HepG2 (cell line): ENCODE data around the gene GNG7. TPM values are rescaled to one million over a fixed set of nuclear protein-coding genes. Genes with fewer than 3 reads are reported as not detected.

Experiments
- AKAP8 ChIP-seq: sonication (generic); formaldehyde crosslinking; IDR thresholded peaks from 2 replicates; pipeline ENCODE4 v1.5.1; 2020; ENCODE audit warnings: mild to moderate bottlenecking, missing genetic modification reagents
- CAMTA2 ChIP-seq: sonication (generic); formaldehyde crosslinking; IDR thresholded peaks from 2 replicates; pipeline ENCODE4 v1.4.0; 2020; ENCODE audit warnings: mild to moderate bottlenecking, missing genetic modification reagents, borderline replicate concordance
- CCAR2 ChIP-seq: fragments of 200-400 bp; formaldehyde crosslinking; optimal IDR thresholded peaks from 2 replicates; pipeline ENCODE3; 2018; ENCODE audit warnings: low read depth, mild to moderate bottlenecking, low read length, moderate library complexity
- EED ChIP-seq: sonication (generic); formaldehyde crosslinking; IDR thresholded peaks from 2 replicates; pipeline ENCODE4 v1.5.0; 2020; ENCODE audit warnings: mild to moderate bottlenecking, missing genetic modification reagents
- JUNB ChIP-seq: sonication (generic); formaldehyde crosslinking; IDR thresholded peaks from 2 replicates; pipeline ENCODE4 v1.8.0; 2022; ENCODE audit warnings: missing genetic modification reagents, mild to moderate bottlenecking, borderline replicate concordance
- KDM1A ChIP-seq: IDR thresholded peaks from 2 replicates; pipeline ENCODE4 v1.6.1; 2016; ENCODE audit warnings: missing compliant biosample characterization
- KDM5B ChIP-seq: sonication (generic); formaldehyde crosslinking; IDR thresholded peaks from 2 replicates; pipeline ENCODE4 v1.4.0; 2020; ENCODE audit warnings: missing genetic modification reagents, mild to moderate bottlenecking, borderline replicate concordance
- MTF2 ChIP-seq: sonication (generic); formaldehyde crosslinking; IDR thresholded peaks from 2 replicates; pipeline ENCODE4 v1.5.0; 2020; ENCODE audit warnings: missing genetic modification reagents, borderline replicate concordance
- NKX3-1 ChIP-seq: sonication (generic); formaldehyde crosslinking; IDR thresholded peaks from 2 replicates; pipeline ENCODE4 v1.5.0; 2020; ENCODE audit warnings: missing genetic modification reagents
- PHB2 ChIP-seq: fragments of 450-650 bp; IDR thresholded peaks from 2 replicates; pipeline ENCODE4 v1.6.1; 2018; ENCODE audit not compliant: partially characterized antibody
- PHF20 ChIP-seq: sonication (generic); formaldehyde crosslinking; IDR thresholded peaks from 2 replicates; pipeline ENCODE4 v1.5.0; 2020; ENCODE audit warnings: mild to moderate bottlenecking, missing genetic modification reagents
- REPIN1 ChIP-seq: sonication (generic); formaldehyde crosslinking; IDR thresholded peaks from 2 replicates; pipeline ENCODE4 v1.8.0; 2022; ENCODE audit warnings: missing genetic modification reagents, low read depth, mild to moderate bottlenecking, borderline replicate concordance
- SAP130 ChIP-seq: IDR thresholded peaks from 2 replicates; pipeline ENCODE4 v1.6.1; 2016; ENCODE audit warnings: low read depth
- TGIF2 ChIP-seq: IDR thresholded peaks from 2 replicates; pipeline ENCODE4 v1.6.1; 2016; ENCODE audit warnings: control low read depth, missing compliant biosample characterization
- THAP11 ChIP-seq: IDR thresholded peaks from 2 replicates; pipeline ENCODE4 v1.6.1; 2016; ENCODE audit warnings: missing biosample characterization, missing genetic modification reagents
- TSC22D2 ChIP-seq: sonication (generic); formaldehyde crosslinking; IDR thresholded peaks from 2 replicates; pipeline ENCODE4 v1.5.1; 2020; ENCODE audit warnings: missing genetic modification reagents, mild to moderate bottlenecking, borderline replicate concordance
- ZBTB21 ChIP-seq: sonication (generic); formaldehyde crosslinking; IDR thresholded peaks from 2 replicates; pipeline ENCODE4 v1.4.0; 2020; ENCODE audit warnings: missing genetic modification reagents
- ZFP90 ChIP-seq: sonication (generic); formaldehyde crosslinking; IDR thresholded peaks from 2 replicates; pipeline ENCODE4 v1.8.0; 2022; ENCODE audit warnings: missing genetic modification reagents, mild to moderate bottlenecking, inconsistent platforms, borderline replicate concordance
- ZFY ChIP-seq: sonication (generic); formaldehyde crosslinking; IDR thresholded peaks from 2 replicates; pipeline ENCODE4 v1.4.0; 2020; ENCODE audit warnings: missing genetic modification reagents
- ZNF20 ChIP-seq: sonication (generic); formaldehyde crosslinking; IDR thresholded peaks from 2 replicates; pipeline ENCODE4 v1.4.0; 2020; ENCODE audit warnings: mild to moderate bottlenecking, moderate library complexity, missing genetic modification reagents
- ZNF24 ChIP-seq: fragments of 450-650 bp; IDR thresholded peaks from 2 replicates; pipeline ENCODE4 v1.6.1; 2017; ENCODE audit warnings: antibody characterized with exemption, mild to moderate bottlenecking
- ZNF550 ChIP-seq: sonication (generic); formaldehyde crosslinking; IDR thresholded peaks from 2 replicates; pipeline ENCODE4 v1.4.0; 2020; ENCODE audit warnings: mild to moderate bottlenecking, missing genetic modification reagents, borderline replicate concordance
- ZNF891 ChIP-seq: sonication (generic); formaldehyde crosslinking; IDR thresholded peaks from 2 replicates; pipeline ENCODE4 v1.5.0; 2020; ENCODE audit warnings: mild to moderate bottlenecking, missing genetic modification reagents
- polyA plus RNA-seq, 8 experiments: library from polyadenylated mRNA; depleted of rRNA in 3 of 8; stranded (reverse) in 7 of 8; unstranded in 1 of 8; fragments of >200 nt; fragmentation: Illumina TruSeq in 4 of 8; extraction: Trizol in 4 of 8; gene quantifications; 2 replicates each; pipeline versions ENCODE4 v1.2.1 to v1.2.3, GENCODE V29; 2011 to 2016; ENCODE audit warnings: low read depth in 4 of 8, missing spikeins in 1 of 8, mixed read lengths in 1 of 8; ENCODE audit not compliant: insufficient read depth in 1 of 8
- total RNA-seq, 5 experiments: library from RNA; depleted of rRNA; stranded (reverse); fragments of >200 nt; fragmentation: Illumina TruSeq; extraction: Trizol; gene quantifications; 2 replicates each; pipeline ENCODE4 v1.2.3, GENCODE V29; 2016; ENCODE audit warnings: low read depth in 1 of 5
- TF ChIP-seq, protein P1 (sequence below): sonication (generic); formaldehyde crosslinking; IDR thresholded peaks from 2 replicates; pipeline ENCODE4 v1.5.0; 2020; ENCODE audit warnings: mild to moderate bottlenecking, missing genetic modification reagents
- TF ChIP-seq, protein P2 (sequence below): sonication (generic); formaldehyde crosslinking; IDR thresholded peaks from 2 replicates; pipeline ENCODE4 v1.4.0; 2020; ENCODE audit warnings: missing genetic modification reagents, low read depth, mild to moderate bottlenecking, borderline replicate concordance
- TF ChIP-seq, protein P3 (sequence below): sonication (generic); formaldehyde crosslinking; IDR thresholded peaks from 2 replicates; pipeline ENCODE4 v1.8.1; 2023; ENCODE audit warnings: mild to moderate bottlenecking, inconsistent platforms, moderate library complexity, missing genetic modification reagents, borderline replicate concordance
- TF ChIP-seq, protein P4 (sequence below): sonication (generic); formaldehyde crosslinking; IDR thresholded peaks from 2 replicates; pipeline ENCODE4 v1.4.0; 2020; ENCODE audit warnings: missing genetic modification reagents
- TF ChIP-seq, protein P5 (sequence below): IDR thresholded peaks from 2 replicates; pipeline ENCODE4 v1.6.1; 2012; ENCODE audit warnings: inconsistent platforms

GNG7 gene
- total and polyA plus RNA-seq, 2 of the 13 experiments (the other 11 are each of a cell fraction or from before 2014, with no cell fraction given) = 1.4 to 3.3 TPM

DNA sequence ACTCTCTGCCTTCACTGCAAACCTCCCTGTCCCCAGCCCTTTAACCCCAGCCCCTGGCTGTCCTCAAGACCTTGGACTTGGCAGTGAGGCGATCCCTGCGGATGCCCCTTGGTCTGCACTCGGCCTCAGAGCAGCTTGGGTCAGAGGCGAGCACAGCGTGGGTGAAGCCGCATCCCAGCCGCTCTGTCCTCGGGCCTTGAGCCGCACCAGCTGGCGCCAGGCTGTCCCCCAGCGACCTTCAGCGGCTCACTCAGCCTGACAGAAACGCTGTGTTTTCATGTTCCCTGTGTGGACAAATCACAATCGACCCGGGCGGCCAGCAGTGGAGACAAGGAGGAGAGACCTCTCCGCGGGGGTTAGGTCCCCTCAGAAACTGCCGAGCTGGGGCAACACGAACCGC, 52.0 kb downstream of the GNG7 start (continued):
- TF ChIP-seq, protein P1, sequence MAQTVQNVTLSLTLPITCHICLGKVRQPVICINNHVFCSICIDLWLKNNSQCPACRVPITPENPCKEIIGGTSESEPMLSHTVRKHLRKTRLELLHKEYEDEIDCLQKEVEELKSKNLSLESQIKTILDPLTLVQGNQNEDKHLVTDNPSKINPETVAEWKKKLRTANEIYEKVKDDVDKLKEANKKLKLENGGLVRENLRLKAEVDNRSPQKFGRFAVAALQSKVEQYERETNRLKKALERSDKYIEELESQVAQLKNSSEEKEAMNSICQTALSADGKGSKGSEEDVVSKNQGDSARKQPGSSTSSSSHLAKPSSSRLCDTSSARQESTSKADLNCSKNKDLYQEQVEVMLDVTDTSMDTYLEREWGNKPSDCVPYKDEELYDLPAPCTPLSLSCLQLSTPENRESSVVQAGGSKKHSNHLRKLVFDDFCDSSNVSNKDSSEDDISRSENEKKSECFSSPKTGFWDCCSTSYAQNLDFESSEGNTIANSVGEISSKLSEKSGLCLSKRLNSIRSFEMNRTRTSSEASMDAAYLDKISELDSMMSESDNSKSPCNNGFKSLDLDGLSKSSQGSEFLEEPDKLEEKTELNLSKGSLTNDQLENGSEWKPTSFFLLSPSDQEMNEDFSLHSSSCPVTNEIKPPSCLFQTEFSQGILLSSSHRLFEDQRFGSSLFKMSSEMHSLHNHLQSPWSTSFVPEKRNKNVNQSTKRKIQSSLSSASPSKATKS = no peak
- TF ChIP-seq, protein P2, sequence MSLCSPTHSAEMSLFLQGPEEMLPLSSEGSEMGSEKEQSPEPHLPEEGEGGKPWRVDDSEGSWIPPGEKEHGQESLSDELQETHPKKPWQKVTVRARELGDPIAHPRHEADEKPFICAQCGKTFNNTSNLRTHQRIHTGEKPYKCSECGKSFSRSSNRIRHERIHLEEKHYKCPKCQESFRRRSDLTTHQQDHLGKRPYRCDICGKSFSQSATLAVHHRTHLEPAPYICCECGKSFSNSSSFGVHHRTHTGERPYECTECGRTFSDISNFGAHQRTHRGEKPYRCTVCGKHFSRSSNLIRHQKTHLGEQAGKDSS (CRISPR knock-in tag) = no peak
- no peak for TF ChIP-seq TSC22D2 (CRISPR knock-in tag)
- TF ChIP-seq, protein P3, sequence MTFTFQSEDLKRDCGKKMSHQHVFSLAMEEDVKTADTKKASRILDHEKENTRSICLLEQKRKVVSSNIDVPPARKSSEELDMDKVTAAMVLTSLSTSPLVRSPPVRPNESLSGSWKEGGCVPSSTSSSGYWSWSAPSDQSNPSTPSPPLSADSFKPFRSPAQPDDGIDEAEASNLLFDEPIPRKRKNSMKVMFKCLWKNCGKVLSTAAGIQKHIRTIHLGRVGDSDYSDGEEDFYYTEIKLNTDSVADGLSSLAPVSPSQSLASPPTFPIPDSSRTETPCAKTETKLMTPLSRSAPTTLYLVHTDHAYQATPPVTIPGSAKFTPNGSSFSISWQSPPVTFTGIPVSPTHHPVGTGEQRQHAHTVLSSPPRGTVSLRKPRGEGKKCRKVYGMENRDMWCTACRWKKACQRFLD (CRISPR knock-in tag) = no peak
- TF ChIP-seq, protein P4, sequence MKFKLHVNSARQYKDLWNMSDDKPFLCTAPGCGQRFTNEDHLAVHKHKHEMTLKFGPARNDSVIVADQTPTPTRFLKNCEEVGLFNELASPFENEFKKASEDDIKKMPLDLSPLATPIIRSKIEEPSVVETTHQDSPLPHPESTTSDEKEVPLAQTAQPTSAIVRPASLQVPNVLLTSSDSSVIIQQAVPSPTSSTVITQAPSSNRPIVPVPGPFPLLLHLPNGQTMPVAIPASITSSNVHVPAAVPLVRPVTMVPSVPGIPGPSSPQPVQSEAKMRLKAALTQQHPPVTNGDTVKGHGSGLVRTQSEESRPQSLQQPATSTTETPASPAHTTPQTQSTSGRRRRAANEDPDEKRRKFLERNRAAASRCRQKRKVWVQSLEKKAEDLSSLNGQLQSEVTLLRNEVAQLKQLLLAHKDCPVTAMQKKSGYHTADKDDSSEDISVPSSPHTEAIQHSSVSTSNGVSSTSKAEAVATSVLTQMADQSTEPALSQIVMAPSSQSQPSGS (CRISPR knock-in tag) = no peak
- 0 out of 2 replicates have a peak, but pooled peaks have one; percentile 19 for TF ChIP-seq PHF20 (CRISPR knock-in tag)
- TF ChIP-seq KDM1A = no peak
- peak; percentile 42; the same call in 1 of the 2 replicates for TF ChIP-seq REPIN1 (CRISPR knock-in tag)
- TF ChIP-seq KDM5B (CRISPR knock-in tag) = no peak; the same call in 1 of the 2 replicates
- TF ChIP-seq JUNB (CRISPR knock-in tag) = no peak
- TF ChIP-seq PHB2 = no peak
- no peak for TF ChIP-seq AKAP8
- TF ChIP-seq SAP130 (CRISPR knock-in tag) = peak; percentile 76
- TF ChIP-seq CAMTA2 = no peak; the same call in 1 of the 2 replicates
- TF ChIP-seq ZNF24 = no peak
- no peak for TF ChIP-seq ZNF20
- no peak for TF ChIP-seq EED (CRISPR knock-in tag)
- no peak for TF ChIP-seq ZNF550 (CRISPR knock-in tag)
- TF ChIP-seq ZBTB21 (CRISPR knock-in tag) = no peak
- no peak for TF ChIP-seq NKX3-1 (CRISPR knock-in tag)
- TF ChIP-seq, protein P5, sequence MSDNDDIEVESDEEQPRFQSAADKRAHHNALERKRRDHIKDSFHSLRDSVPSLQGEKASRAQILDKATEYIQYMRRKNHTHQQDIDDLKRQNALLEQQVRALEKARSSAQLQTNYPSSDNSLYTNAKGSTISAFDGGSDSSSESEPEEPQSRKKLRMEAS = no peak
- TF ChIP-seq ZFY (CRISPR knock-in tag) = peak; percentile 29; the same call in 1 of the 2 replicates
- no peak for TF ChIP-seq CCAR2
- no peak for TF ChIP-seq ZNF891 (CRISPR knock-in tag)
- no peak for TF ChIP-seq MTF2 (CRISPR knock-in tag)
- no peak for TF ChIP-seq ZFP90 (CRISPR knock-in tag)
- no peak for TF ChIP-seq TGIF2 (CRISPR knock-in tag)
- 0 out of 2 replicates have a peak, but pooled peaks have one; percentile 24 for TF ChIP-seq THAP11 (CRISPR knock-in tag)
